Esophagus squamous epithelium (tissue), 5 donors: ENCODE data around the gene DBN1. TPM values are rescaled to one million over a fixed set of nuclear protein-coding genes. Genes with fewer than 3 reads are reported as not detected.

Source experiments
- DNase-seq: peaks from one replicate; lab custom pipeline; 2025; lab: John Stamatoyannopoulos, UW
- H3K27ac ChIP-seq, 4 donors: fragments of 200-600 bp; sonication (generic); one replicate each; pipeline ENCODE4 v1.5.1; 2016 to 2019; ENCODE audit warnings: mild to moderate bottlenecking in 1 of 4
- H3K27me3 ChIP-seq, 4 donors: fragments of 200-600 bp; sonication (generic); 1 replicate in 3 of 4; 2 replicates in 1 of 4; pipeline versions ENCODE4 v1.5.1 to v1.6.0; 2017 to 2021; ENCODE audit warnings: antibody characterized with exemption in 1 of 4
- H3K36me3 ChIP-seq, 3 donors: fragments of 200-600 bp; sonication (generic); one replicate each; pipeline ENCODE4 v1.5.1; 2016 to 2019
- H3K4me1 ChIP-seq, 3 donors: fragments of 200-600 bp; sonication (generic); one replicate each; pipeline ENCODE4 v1.5.1; 2017 to 2019
- H3K4me3 ChIP-seq, 4 donors: fragments of 200-600 bp; sonication (generic); 1 replicate in 3 of 4; 2 replicates in 1 of 4; pipeline ENCODE4 v1.5.1; 2016 to 2019; ENCODE audit warnings: mild to moderate bottlenecking in 2 of 4, moderate library complexity in 1 of 4
- H3K9me3 ChIP-seq, 3 donors: fragments of 200-600 bp; sonication (generic); one replicate each; pipeline ENCODE4 v1.5.1; 2016 to 2019
- POLR2A ChIP-seq, 4 donors: fragments of 450-650 bp; IDR thresholded peaks; one replicate each; pipeline ENCODE4 v1.6.1; 2017; ENCODE audit warnings: antibody characterized with exemption in 4 of 4, mild to moderate bottlenecking in 4 of 4, moderate library complexity in 3 of 4
- WGBS, 2 donors: methylation state at CpG; one replicate each; pipeline ENCODE4 v1.1.5; 2018; 5-methylcytosine and 5-hydroxymethylcytosine counted together
- intact Hi-C: fragments of 100-400 bp; cut with DNase I; formaldehyde crosslinking; loops from one replicate; pipeline ENCODE4 v1.15.0; 2022
- total RNA-seq, 4 donors: library from RNA; depleted of rRNA; stranded (reverse); fragments of >200 nt; gene quantifications; one replicate each; pipeline ENCODE4 v1.1.0, GENCODE V29; 2016
- TF ChIP-seq, protein P1 (sequence below), 6 experiments: fragments of 450-650 bp in 4 of 6; fragments of 200-600 bp in 2 of 6; sonication (generic) in 2 of 6; IDR thresholded peaks; one replicate each; pipeline ENCODE4 v1.5.1; 2016 to 2019; ENCODE audit warnings: antibody characterized with exemption in 6 of 6, mild to moderate bottlenecking in 4 of 6, moderate library complexity in 4 of 6
- donor health status: DM: yes; HTN: yes; CAD: no.

Gene DBN1
- total RNA-seq, 4 donors from 2014 or later = 11.9 to 51.1 (median 27.2) TPM

DNA sequence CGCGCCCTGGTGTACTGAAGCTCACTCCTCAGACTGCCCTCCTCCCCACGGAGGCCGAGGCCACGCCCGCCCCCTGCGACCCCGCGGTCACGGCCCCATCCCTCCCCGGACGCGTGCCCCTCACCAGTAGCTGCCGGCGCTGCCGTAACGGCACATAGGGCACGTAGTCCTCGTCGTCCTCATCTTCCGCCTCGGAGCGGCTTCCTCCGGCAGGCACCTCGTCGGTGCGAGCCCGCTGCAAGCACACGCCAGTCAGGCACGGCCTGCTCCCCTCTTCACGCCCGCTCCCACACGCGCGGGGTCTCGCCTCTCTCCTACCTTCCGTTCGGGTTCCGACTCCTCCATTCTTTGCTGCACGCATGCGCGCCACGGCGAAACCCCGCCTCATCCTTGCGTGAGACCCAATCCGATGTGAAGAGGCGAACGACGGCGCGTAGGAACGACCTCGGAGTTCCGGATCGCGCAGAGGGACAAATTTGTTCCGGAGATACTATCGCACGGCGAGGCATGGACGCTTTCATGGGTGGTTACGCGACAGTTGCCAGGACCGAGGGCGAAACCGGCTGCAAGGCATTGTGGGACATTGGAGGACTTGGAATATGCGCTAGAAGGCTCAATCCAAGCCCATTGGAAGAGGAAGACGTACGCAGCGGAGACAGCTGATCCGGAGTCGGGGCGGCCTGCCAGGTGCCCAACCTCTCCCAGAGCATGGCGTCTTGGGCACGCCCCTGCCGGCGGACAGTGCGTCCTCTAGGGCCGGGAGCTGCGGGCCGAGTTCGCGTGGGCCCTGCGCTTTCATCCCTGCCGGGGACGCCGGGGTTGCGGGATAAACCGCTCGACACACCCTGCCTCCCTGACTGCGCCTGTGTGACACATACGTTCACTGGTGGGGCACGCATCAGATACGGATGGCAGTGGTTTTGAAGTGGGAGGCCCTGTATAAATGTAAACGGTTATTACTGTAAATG is 43.5 kb upstream of the DBN1 start, which contains the start of gene DDX41:
Gene DDX41 (minus strand): TSS at position 361 of the 968 bp plus-strand sequence. CDS start 16 bp downstream, at position 345.
- no peaks in the 10 kb centered on the region for H3K9me3 ChIP-seq
- WGBS, 2 donors = 0% methylated on average over 4 to 10 of the region's 96 CpGs
- peak within 1 kb of the TSS; percentile 87 to 93 (median 92) for H3K27ac ChIP-seq
- TF ChIP-seq POLR2A (IDR thresholded peaks at IDR 0.05) = peak in 3 of 4 donors; percentile 9 to 46 (median 16)
- TF ChIP-seq, protein P1, sequence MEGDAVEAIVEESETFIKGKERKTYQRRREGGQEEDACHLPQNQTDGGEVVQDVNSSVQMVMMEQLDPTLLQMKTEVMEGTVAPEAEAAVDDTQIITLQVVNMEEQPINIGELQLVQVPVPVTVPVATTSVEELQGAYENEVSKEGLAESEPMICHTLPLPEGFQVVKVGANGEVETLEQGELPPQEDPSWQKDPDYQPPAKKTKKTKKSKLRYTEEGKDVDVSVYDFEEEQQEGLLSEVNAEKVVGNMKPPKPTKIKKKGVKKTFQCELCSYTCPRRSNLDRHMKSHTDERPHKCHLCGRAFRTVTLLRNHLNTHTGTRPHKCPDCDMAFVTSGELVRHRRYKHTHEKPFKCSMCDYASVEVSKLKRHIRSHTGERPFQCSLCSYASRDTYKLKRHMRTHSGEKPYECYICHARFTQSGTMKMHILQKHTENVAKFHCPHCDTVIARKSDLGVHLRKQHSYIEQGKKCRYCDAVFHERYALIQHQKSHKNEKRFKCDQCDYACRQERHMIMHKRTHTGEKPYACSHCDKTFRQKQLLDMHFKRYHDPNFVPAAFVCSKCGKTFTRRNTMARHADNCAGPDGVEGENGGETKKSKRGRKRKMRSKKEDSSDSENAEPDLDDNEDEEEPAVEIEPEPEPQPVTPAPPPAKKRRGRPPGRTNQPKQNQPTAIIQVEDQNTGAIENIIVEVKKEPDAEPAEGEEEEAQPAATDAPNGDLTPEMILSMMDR (IDR thresholded peaks at IDR 0.05) = peak in 4 of 6 experiments; percentile 3 to 31 (median 30)
- peak within 1 kb of the TSS; percentile 80 to 96 (median 91) for H3K4me3 ChIP-seq
- H3K36me3 ChIP-seq = peaks cover 14 to 70% (median 34%) of the 10 kb centered on the region in 3 donors
- H3K27me3 ChIP-seq = no peaks in the 10 kb centered on the region
- H3K4me1 ChIP-seq = peaks cover 14 to 39% (median 15%) of the 10 kb centered on the region in 3 donors
- intact Hi-C loops = no loop called here
- peak; percentile 84 for DNase-seq

DNA sequence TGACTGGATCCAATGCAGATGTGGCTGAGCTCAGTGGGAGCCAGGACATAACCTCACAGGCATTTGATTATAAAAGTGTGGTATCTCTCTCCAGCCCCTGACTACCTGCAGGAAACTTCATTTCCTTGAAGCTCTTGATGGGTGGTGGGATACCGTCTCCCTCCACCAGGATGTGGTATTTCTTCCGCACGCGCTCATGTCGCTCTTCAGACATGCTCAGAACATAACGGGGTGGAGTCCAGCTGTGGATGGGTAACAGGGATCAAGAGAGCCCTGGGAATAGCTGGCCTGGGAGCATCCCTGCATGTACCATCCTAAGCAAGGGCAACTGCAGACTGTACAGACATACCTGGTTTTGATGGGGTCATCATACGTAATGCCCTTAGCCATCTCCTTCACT is 42.1 kb upstream of the DBN1 start:
- DNase-seq = no peak
- no peaks in the 10 kb centered on the region for H3K27me3 ChIP-seq
- peak overlapping the region in 3 of 4 donors; percentile 80 to 95 (median 87) for H3K4me3 ChIP-seq
- H3K27ac ChIP-seq = peak overlapping the region in 1 of 4 donors; percentile 87
- intact Hi-C loops = no loop called here
- no peaks in the 10 kb centered on the region for H3K9me3 ChIP-seq
- H3K4me1 ChIP-seq = peaks cover 14 to 36% (median 15%) of the 10 kb centered on the region in 3 donors
- WGBS, 2 donors = 70 to 89% methylated on average over 3 to 7 of the region's 7 CpGs
- H3K36me3 ChIP-seq = peaks cover 23 to 70% (median 37%) of the 10 kb centered on the region in 3 donors
- TF ChIP-seq, protein P1 (IDR thresholded peaks at IDR 0.05) = no peak

DNA sequence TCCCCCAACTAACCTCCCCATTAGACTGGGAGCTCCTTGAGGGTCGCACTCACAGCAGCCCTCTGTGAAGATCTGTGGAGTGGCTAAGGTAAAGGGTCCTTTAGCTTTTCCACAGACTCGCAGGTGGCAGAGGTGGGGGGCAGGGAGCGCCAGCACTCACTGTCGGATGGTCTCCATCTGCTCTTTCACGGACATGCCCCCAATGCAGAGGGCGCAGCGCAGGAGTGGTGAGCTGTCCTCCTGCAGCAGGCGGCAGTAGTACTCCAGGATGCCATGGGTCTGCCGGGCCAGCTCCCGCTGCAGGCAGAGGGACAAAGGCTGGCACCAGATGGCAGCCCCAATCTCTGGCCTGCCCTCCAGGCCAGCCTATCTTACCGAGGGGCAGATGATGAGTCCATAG is 41.1 kb upstream of the DBN1 start:
- intact Hi-C loops = no loop called here
- no peak for DNase-seq
- Histone ChIP-seq H3K36me3 (peaks cover 25 to 68% (median 36%) of the 10 kb centered on the region in 3 donors), H3K9me3 (no peaks in the 10 kb centered on the region), H3K27me3 (no peaks in the 10 kb centered on the region), H3K27ac (no peak overlapping the region), H3K4me1 (peaks cover 14 to 43% (median 15%) of the 10 kb centered on the region in 3 donors), H3K4me3 (no peak overlapping the region)
- TF ChIP-seq POLR2A (IDR thresholded peaks at IDR 0.05) = no peak
- TF ChIP-seq, protein P1 (IDR thresholded peaks at IDR 0.05) = no peak
- 90 to 100% methylated on average over 1 to 7 of the region's 11 CpGs for WGBS, 2 donors

GRCh38 chr5:177513500-177513899 is 40.1 kb upstream of the DBN1 start:
- TF ChIP-seq POLR2A (IDR thresholded peaks at IDR 0.05) = no peak
- TF ChIP-seq, protein P1 (IDR thresholded peaks at IDR 0.05) = no peak
- Histone ChIP-seq H3K27ac (no peak overlapping the region), H3K4me1 (peaks cover 14 to 40% (median 15%) of the 10 kb centered on the region in 3 donors), H3K36me3 (peaks cover 25 to 60% (median 36%) of the 10 kb centered on the region in 3 donors), H3K4me3 (no peak overlapping the region), H3K27me3 (no peaks in the 10 kb centered on the region), H3K9me3 (no peaks in the 10 kb centered on the region)
- intact Hi-C loops = no loop called here
- WGBS, 2 donors = 93 to 94% methylated on average over 6 to 14 of the region's 15 CpGs
- DNase-seq = no peak
